GM18520 (cell line): ENCODE data around the gene GLYR1.
"Not testable (repeated sequence)": the region's sequence is repeated elsewhere in the genome, so short reads cannot be mapped to it uniquely, and the experiment has no call there.

Source experiments
- ATAC-seq: cut with Tn5 transposase; IDR thresholded peaks from one replicate; pipeline ENCODE4 v1.9.1; 2021; ENCODE audit not compliant: unreplicated experiment

GLYR1 gene

DNA sequence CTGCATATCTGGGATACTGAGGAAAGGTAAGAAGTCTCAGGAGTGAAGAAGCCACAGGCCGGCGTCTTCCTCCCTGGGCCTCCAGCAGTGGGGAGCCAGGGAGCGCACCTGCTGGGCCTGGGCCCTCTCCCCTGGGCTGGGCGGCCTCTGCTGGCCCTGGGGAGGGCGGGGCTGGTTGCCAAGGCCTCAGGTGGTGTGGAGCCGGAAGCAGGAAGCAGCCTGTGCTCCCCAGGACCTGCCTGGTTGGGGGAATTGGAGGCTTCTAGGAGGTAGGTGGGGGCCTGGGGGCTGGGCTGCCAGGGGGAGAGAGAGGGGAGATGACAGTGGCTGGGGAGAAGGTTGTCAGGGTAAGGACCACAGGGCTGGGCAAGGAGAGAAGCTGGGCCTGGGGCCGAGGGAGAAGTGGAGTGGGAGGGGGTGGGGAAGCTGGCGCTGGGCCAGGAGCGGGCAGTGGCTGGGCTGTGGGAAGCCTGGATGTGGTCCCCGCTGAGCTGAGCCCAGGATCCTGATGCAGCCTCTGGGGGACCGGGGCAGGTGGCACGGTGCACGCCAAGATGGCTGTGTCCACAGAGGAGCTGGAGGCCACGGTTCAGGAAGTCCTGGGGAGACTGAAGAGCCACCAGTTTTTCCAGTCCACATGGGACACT is 51.8 kb downstream of the GLYR1 start, which contains the start of gene SMIM22:
Gene SMIM22, plus strand, starts transcription at position 189 of the 647 bp plus-strand sequence. Its CDS starts 366 bp downstream, at position 555.
- ATAC-seq = no peak

DNA sequence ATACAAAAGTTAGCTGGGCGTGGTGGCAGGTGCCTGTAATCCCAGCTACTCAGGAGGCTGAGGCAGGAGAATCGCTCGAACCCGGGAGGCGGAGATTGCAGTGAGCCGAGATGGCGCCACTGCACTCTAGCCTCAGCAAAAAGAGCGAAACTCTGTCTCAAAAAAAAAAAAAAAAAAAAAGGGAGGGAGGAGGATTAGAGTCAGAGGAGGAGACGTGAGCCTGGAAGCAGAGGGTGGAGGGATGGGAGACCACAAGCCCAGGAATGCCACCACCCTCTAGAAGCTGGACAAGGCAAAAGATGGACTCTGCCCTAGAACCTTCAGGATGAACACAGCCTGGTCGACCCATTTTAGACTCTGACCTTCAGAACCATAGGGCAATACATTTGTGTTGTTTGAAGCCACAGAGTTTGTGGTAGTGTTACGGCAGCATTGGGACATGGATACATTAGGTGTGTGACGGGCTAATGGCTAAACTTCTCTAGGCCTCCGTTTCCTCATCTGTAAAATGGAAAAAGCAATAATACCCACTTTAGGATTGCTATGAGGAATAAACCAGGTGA is 54.1 kb downstream of the GLYR1 start:
- no peak for ATAC-seq

DNA sequence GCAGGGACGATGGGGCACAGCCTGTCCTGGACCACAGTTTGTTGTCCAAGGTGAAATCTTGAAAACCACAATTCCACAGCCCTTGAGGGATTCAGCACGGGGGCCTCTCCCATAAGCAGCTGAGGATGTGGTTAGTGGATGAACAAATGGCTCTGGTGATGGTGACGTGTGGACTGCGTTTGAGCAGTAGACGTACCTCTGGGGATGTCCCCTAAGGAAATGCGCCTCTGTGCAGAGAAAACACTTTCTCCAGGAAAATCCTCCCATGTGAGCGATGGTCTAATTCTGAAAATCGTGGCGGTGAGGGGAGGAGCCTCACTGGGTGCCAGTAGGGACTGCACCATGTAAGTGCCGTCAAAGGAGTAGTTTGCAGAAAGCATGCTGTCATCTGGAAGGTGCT is 56.2 kb downstream of the GLYR1 start:
- no peak for ATAC-seq

DNA sequence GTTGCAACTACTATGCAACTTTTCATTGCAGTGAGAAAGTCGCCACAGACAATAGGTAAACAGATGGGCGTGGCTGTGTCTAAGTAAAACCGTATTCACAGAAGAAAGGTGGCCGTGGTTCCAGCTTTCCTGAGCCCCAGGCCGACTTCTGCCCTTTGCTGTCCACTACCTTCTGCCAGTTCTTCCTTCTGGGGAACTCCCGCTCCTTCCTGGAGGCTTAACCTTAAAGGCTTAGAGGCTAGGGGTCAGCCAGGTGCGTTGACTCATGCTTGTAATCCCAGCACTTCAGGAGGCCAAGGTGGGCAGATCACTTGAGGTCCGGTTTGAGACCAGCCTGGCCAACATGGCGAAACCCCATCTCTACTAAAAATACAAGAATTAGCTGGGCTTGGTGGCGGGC is 56.8 kb downstream of the GLYR1 start:
- no peak for ATAC-seq

DNA sequence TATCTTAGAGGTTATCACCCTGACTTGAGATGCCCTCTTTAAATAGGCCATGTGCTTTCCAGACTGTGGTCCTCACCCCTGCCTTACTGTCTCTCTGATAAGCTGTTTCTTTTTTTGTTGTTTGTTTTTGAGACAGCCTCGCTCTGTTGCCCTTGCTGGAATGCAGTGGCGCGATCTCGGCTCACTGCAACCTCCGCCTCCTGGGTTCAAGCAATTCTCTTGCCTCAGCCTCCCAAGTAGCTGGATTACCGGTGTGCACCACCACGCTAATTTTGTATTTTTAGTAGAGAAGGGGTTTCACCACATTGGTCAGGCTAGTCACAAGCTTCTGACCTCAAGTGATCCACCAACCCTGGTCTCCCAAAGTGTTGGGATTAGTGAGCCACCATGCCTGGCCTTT is 58.2 kb downstream of the GLYR1 start:
- no peak for ATAC-seq

DNA sequence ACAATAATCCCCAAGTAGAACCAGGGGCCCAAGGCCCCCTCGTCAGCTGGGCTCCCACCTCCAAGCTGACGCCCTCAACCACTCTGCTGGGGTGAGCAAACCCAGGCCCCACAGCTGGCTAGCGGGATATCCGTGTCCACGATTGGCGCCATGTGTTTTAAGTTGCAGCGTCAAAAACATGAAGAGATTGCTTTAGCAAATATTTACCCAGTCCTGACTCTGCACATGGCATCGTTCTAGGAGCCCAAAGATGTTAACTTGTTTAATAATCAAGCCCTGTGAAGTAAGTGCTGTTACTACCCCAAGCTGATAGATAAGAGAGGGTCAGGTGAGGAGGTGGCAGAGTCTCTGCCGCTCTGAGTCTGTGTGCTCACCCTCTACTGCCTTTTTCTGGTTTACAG is 58.6 kb downstream of the GLYR1 start:
- no peak for ATAC-seq

DNA sequence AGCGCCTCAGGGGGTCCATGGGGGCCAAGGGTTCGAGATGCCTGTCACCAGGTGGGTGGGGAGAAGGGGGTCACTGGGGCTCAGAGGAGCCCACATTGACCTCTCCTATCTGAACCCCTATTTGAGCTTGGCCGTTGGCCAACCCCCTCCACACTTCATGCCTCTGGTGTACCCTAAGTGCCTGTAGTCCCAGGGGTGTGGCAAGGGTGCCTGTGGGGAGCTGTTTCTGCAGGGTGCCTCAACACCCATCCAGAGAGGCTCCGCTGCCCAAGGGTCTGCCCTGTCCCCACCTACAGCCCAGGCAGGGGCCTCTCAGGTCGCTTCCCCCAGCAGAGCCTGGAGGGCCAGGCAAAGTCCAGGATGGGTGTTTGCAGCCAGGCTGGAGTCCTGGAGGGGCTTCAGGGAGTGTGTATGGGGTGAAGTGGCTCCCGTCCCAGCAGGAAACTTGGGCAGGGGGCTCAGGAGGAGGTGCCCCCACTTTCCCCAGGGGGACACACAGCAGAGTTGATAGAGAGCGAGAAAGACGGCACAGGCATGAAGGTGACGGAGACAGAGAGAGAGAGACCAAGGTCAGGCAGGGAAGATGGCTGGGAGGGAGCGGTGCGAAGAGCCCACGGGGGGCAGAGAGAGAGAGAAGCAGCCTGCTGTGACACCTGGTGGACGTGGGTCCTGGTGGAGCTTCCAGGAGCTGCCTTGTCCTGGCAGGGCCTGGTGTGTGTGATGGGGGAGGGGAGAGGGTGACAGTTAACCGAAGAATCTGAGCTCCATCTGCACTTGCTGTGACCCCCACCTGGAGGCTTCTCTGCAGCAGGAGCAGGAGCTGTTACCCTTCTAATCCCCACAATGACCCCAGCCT is 59.2 kb downstream of the GLYR1 start, which contains the start of gene SEPTIN12:
Gene SEPTIN12, minus strand, starts transcription at position 719 of the 856 bp plus-strand sequence. Its CDS starts 700 bp downstream, at position 19.
- ATAC-seq = no peak

DNA sequence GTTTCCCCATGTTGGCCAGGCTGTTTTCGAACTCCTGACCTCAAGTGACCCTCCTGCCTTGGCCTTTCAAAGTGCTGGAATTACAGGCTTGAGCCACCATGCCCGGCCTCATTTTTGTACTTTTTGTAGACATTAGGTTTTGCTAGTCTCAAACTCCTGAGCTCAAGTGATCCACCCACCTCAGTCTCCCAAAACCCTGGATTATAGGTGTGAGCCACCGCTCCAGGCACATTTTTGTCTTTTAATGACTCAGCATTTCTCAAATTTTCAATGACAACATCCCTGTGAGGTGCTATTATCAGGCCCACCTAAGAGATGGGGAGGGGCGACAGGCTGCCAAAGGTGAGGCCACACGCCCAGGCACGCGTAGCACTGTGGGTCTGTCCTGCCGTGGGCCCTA is 60.0 kb downstream of the GLYR1 start:
- ATAC-seq = no peak

DNA sequence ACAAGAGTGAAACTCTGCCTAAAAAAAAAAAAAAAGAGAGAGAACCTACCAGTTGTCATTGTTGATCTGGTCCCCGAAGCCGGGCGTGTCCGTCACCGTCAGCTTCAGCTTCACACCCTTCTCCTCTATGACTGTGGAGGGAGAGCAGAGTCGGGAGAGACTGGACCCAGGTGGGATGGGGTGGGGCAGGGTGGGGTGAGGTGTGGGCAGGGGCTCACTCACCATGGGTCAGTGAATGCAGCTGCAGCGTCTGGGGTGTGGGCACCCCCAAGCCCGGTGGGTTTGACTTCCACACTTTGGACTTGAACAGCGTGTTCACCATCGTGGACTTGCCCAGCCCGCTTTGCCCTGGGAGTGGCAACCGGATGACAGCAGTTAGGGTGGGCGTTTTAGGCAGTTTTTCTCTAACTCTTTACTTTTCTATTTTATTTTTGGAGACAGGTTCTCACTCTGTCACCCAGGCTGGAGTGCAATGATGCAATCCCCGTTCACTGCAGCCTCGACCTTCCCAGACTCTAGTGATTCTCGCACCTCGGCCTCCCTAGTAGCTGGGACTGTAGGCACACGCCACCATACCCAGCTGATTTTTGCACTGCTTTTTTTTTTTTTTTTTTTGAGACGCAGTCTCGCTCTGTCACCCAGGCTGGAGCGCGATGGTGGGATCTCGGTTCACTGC is 61.2 kb downstream of the GLYR1 start:
- no peak for ATAC-seq

DNA sequence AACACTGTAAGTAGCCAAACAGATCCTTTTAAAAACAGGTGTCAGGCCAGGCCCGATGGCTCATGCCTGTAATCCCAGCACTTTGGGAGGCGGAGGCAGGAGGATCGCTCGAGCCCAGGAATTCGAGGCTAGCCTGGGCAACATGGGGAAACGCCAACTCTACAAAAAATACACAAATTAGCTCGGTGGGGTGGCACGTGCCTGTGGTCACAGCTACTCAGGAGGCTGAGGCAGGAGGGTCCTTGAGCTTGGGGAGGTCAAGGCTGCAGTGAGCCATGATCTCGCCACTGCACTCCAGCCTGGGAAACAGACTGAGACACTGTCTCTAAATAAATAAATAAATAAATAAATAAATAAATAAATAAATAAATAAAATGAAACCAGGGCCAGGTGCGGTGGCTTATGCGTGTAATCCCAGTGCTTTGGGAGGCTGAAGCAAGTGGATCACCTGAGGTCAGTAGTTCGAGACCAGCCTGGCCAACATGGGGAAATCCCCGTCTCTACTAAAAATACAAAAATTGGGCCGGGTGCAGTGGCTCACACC is 62.6 kb downstream of the GLYR1 start:
- not testable (repeated sequence) for ATAC-seq

DNA sequence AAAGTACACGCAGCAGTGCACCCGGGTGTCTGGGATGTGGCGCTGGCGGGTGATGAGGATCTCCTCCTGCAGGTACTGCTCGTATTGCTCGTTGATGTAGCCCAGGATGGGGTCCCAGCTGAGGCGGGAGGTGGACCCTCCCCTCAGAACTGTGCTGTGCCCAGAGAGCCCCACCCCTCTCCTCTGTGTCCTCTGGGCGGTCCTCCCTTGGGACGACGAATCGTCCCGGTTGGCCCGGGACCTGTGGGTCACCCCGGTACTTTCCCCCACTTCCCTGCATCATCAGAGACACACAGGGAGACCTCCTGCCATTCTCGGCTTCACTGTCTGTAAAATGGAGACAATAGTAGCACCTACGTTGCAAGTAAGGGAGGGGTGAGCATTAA is 63.1 kb downstream of the GLYR1 start:
- no peak for ATAC-seq

DNA sequence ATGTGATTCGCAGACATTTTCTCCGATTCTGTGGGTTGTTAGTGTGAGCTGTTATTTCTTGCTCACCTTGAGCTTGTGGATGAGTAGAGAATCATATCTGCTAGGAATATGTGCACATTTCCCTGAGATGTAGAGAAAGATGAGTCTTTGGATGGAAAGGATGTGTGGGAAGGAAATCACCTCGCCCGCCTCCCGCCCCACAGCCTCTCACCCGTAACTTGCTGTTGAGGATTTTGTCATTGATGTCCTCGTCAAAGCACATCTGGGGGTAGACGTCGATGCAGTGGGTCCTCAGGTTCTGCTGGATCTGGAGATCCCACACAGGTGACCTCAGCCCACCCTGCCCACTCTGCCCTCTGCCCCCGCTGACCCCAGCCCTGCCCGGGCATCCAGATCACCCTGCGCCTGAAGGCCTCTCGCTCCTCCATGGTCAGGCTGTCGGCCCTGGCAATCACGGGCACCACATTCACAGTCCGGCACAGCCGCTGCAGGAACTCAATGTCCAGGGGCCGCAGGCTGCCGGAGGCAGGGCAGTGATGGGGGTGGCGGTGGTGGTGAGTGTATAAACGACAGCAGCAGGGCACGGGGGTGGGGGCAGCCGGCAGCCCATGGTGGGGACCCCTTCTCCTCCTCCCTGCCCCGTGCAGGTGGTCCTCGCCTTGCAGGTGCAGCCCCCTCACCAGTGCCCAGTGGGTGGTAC is 63.7 kb downstream of the GLYR1 start:
- no peak for ATAC-seq

DNA sequence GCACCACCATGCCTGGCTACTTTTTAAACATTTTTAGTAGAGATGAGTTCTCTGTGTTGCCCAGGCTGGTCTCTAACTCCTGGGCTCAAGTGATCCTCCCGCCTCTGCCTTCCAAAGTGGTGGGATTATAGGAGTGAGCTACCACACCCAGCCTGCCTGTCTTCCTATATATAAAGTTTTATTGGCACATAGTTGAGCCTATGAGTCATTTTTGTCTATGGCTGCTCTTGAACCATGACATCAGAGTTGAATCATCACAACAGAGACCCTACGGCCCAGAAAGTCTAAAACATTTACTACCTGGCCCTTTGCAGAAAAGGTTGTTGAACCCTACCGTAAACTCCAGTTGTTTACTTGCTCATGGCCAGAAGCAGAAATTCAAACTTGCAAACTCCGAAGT is 66.9 kb downstream of the GLYR1 start:
- no peak for ATAC-seq

DNA sequence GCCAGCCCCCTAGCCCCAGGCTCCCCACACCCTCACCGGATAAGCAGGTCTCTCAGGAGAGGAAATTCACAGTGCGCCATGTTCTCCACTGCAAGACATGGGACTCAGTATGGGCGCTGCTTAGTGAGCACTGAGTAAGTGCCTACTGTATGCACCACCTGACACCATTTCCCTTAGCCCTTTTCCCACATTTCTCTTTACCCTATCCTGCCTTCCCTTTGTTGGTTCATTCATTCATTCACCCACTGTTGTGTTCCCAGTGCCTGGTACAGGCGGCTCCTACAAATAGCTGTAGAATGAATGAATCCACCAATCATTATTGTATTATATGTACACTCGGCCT is 69.1 kb downstream of the GLYR1 start:
- ATAC-seq = no peak

DNA sequence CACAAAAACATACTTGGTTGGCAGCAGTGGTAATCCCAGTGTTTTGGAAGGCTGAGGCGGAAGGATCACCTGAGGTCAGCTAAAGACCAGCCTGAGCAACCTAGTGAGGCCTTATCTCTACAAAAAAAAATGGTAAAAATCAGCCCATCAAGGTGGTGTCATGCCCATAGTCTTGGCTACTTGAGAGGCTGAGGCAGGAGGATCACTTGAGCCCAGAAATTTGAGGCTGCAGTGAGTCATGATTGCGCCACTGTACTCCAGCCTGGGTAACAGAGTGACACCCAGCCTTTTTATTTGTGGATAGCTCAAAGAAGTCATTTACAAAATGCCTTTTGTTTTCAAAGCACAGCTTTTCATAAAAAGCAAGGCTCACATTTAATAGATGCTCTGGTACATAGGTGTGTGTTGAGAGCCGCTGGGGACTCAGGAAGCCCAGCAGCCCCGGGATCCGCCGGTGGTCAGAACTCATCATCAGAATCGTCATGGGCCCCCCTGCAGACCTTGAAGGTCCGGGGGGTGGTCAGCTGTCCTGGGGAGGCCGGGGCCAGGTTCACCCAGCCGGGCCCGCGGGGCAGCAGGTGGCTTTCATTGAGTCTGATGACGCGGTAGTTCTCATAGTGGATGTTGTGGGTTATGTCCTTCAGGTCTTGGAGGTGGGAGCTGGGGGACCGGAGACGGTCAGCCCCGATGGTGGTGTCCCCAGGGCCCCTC is 69.6 kb downstream of the GLYR1 start:
- ATAC-seq = no peak

DNA sequence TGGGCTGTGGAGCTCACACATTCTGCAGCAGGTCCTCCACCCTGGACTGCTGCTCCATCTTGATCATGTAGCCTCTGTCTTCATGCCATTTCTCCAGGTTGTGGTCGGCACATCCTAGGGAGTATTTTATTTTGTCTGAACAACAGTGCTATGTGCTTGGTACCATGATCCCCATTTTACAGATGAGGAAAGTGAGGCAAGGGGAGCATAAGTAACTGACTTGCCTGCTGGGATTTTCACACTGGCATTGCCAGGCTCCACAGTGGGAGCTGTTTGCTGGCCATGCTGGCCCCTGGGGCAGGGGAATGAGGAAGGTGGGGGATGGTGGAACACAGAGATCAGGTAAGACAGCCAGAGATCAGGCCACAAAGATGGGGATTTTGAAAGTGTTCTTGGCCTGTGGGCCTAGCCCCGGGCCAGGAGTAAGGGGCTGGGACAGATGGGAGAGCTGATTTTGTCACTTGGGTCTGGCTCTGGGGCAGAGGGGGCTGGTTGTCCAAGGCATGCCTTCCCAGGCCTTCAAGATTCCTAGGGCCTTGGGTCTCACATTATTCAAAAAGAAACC is 70.9 kb downstream of the GLYR1 start:
- ATAC-seq = no peak

DNA sequence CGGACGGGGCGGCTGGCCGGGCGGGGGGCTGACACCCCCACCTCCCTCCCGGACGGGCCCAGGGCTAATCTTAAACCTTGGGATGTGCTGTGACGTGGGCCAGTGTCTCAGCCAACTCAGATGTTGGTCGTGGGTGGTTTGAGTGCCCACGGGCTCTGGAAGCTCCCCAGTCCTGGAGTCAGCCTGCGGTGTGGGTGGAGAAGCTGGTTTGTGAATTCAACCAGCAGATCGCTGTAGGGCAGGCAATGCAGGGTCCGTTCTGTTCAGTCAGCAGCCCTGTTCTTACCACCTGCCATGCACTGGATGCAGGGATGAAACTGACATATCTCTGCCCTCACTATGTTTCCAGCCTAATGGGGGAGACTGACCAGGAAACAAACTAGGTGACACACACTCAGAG is 72.1 kb downstream of the GLYR1 start:
- no peak for ATAC-seq

DNA sequence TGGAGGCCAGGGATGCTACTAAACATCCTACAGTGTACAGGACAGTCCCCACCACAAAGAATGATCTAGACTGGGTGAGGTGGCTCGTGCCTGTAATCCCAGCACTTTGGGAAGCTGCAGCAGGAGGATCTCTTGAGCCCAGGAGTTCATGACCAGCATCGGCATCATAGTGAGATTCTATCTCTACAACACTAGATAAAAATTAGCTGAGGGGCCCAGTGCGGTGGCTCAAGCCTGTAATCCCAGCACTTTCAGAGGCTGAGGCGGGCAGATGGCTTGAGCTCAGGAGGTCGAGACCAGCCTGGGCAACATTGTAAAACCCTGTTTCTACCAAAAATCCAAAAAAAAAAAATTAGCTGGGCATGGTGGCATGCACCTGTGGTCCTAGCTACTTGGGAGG is 74.7 kb downstream of the GLYR1 start:
- no peak for ATAC-seq

DNA sequence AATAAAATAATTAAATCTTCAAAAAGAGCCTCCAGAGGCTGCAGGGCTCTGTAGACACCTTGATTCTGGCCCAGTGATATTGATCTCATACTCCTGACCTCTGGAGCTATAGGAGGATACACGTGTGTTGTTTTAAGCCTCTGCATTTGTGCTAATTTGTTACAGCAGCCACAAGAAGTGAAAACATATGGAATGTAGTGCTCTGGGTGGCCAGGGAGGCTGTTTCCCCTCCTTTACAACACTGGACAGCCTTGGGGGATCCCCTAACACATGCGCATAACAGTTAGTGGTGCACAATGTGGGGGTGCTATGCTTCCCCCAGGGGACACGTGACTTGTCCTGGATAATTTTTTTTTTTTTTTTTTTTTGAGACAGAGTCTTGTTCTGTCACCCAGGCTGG is 75.4 kb downstream of the GLYR1 start:
- ATAC-seq = no peak

DNA sequence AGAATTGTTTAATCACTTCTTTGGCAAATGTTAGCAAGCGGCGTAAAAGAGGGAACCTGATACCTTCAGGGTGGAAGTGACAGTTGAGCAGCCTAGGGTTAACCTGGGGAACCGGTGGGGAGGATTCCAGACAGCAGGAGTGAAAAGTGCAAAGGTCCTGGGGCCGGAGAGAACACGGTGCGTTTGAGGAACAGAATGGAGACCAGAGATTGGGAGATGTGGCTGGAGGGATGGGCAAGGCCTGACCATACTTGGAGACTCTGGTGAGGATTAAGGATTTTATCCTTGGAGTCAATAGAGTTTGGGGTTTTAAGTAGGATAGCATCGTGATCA is 77.8 kb downstream of the GLYR1 start:
- no peak for ATAC-seq
